ENCODE measurements around the gene ABCC3.

Gene ABCC3

DNA sequence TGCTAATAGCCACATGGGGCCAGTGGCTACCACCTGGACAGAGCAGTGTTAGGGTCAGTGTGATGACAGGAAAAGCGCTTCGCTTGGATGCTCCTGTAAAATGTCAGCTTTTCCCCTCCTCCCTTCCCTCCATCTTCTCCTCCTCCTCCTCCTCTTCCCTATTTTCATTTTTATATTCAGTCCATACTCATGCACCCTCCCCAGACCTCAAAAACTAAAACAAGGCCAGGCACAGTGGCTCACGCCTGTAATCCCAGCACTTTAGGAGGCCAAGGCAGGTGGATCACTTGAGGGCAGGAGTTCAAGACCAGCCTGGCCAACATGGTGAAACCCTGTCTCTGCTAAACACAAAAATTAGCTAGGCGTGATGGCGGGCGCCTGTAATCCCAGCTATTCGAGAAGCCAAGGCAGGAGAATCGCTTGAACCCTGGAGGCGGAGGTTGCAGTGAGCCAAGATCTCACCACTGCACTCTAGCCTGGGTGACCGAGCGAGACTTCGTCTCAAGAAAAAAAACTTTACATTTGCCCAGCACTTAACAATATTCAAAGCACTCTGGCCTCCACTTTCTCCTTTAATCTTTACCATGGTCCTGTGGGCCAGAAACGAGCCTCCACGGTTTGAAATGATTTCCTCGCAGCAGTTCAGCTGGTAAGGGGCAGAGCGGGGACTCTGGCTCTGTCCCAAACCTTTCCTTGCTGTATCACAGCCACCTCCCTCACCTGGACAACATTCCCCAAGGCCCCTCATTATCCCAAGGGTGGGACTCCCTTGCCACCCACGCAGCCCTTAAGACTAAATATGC, 51.2 kb downstream of the ABCC3 start:
- DNase-seq (ENCODE audit: low spot score), result no peak

- DNase-seq (ENCODE audit: low spot score), result peak; percentile 90
Measured at GRCh38 chr17:50686494-50687199, 52.0 kb downstream of the ABCC3 start.

GRCh38 chr17:50687200-50688066, 52.8 kb downstream of the ABCC3 start:
- DNase-seq (ENCODE audit: low spot score), result peak; percentile 69

- no peak for DNase-seq (ENCODE audit: low spot score)
Measured at GRCh38 chr17:50688245-50688644, 53.6 kb downstream of the ABCC3 start.

DNA sequence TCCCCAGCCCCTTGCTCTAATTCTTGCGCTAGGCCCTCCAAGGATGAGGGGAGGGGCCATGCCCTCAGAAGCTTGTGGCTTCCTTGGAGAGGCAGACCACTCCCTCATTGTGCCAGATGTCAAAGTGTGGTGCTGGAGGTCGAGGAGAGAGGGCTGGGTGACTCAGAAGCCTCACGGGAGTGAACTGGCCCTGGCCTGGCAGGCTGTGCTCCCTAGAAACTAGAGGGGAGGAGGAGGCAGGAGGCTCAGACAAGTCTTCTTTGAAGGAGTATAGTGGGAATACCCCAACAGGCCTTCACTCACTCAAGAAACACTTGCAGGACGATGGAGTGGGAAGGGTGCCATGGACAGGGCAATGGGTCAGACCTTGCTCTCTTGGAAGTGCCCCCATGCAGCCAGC, 54.6 kb downstream of the ABCC3 start:
- peak; percentile 74 for DNase-seq (ENCODE audit: low spot score)

DNA sequence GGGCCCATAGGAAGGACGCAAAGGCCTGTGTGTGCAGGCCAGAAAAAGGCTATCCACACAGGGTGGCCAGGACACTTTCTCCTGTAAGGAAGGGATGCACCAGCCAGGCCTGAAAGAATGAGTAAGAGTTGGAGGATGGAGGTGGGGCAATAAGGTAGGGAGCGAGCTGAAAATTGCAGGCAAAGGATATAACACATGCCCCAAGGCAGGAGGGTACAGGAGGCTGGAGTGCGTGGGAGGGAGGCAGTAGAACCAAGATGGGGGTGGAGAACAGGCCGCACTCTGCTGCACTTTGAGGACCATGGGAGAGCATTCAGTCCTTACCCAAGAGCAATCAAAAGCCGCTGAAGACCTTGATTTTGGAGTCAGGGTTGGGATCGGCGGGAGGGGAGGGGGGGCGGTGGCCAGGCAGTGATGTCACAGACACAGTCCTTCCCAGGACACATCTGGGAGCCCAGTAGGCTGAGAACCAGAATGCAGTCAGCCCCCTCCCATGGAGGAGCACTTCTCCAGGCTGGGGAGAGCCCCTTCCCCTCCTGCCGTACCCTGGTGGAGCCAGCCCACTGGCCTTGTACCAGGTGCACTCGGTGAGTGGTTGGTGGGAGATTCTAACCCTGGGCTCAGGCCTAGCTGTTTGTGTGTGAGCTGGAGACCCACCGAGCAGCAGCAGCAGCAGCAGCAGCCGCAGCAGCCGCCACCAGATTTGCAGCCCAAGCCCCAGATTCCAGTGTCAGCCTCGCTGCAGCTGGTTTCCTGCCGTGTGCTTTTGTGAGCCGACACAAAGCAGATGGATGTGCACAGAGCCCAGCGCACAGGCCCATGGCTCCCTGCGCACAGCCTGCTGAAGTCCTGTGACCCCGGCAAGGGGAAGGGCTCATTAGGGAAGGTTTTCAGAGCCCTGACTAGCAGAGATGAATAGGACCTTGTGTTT, 55.5 kb downstream of the ABCC3 start:
- no peak for DNase-seq (ENCODE audit: low spot score)

DNA sequence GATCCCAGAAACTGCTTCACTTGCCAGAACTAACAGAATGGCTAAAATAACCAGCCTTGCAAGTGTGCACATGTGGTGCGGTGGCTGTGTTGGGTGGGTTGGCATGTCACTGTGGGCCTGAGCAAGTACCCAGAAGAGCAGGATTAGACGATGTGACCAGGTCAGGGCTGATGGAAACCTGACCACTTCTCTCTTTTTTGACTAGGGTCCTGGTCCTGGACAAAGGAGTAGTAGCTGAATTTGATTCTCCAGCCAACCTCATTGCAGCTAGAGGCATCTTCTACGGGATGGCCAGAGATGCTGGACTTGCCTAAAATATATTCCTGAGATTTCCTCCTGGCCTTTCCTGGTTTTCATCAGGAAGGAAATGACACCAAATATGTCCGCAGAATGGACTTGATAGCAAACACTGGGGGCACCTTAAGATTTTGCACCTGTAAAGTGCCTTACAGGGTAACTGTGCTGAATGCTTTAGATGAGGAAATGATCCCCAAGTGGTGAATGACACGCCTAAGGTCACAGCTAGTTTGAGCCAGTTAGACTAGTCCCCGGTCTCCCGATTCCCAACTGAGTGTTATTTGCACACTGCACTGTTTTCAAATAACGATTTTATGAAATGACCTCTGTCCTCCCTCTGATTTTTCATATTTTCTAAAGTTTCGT, 56.3 kb downstream of the ABCC3 start:
- DNase-seq (ENCODE audit: low spot score), result no peak

DNA sequence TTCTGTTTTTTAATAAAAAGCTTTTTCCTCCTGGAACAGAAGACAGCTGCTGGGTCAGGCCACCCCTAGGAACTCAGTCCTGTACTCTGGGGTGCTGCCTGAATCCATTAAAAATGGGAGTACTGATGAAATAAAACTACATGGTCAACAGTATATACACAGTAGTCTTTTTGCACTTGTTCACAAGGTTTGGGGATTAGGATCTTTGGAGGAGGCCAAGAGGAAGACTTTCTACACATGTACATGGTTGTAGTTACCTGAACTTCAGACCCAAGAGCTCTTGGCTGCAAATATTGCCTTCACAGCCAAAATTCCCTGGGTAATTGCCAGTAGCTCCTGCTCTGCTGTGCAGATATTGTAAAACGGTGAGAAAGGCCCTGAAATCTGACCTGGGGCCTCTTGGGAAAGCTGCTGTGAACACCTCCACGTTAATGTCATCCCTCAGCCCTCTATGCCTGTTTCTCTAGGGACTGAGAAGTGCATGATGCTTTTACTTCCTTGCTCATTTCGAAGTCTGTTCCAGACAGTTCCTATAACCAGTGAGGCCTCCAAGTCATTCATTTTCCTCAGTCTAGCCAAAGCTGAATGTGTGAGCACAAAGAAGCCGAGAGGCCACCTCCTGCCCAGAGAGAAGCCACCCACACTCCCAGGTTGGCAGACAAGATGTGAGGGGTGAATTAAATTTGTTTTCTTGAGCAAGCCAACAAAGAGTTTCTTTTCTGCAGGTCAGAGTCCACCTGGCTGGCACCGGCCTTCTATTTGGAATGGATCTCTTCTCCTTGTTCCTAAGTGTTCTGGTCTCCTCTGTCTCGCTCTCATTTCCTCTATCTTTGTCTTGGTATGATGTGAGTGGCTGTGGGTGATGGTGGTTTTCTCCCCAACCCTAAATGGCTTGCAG, 57.1 kb downstream of the ABCC3 start:
- no peak for DNase-seq (ENCODE audit: low spot score)

DNA sequence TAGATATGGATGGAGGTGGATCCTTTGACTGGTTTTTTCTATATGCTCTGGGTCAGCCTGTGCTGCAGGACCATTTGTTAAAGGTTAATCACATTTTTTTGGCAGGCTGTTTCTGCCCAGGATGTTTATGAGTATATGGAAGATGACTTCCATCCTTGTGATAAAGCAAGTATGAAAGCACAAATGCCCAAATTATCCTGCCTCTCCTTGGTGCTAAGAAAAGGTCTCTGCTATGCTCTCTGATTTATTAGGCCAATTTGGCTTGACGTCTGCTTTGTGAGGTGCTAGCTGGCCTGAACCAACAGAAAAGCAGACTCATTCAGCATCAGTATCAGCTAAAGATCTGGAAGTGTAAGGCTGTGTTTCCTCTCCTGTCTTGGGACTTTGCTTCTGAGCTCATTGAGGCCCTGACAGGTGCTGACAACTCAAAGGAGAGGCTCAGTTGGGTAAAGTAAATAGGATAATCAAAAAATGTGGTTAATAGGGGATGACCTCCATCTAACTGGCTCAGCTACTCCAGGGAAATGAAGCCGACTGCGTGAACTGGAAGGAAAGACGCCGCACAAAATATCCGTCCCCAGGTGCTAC, 57.9 kb downstream of the ABCC3 start:
- DNase-seq (ENCODE audit: low spot score), result no peak

GRCh38 chr17:50693036-50693682, 58.5 kb downstream of the ABCC3 start:
- peak; percentile 48 for DNase-seq (ENCODE audit: low spot score)

- no peak for DNase-seq (ENCODE audit: low spot score)
Measured at GRCh38 chr17:50696365-50696879, 61.7 kb downstream of the ABCC3 start.

DNA sequence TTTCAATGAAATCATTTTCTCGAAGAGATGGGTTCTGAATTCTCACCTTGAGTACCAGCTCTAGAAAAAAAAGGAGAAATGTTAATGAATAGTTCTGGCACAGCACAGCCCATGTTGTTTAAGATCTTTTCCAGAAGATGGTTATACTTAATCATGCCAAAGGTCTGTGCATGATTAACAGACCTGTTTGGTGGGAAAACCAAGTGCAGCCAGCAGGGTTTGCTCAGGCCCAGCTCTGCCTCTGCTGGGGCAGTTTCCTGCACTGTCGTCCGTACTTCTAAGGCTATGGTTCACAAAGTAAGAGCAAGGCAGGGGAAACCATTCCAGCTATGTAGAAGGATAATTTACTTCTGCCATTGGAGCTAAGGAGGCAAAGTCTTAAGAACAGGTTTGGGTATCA, 62.4 kb downstream of the ABCC3 start:
- no peak for DNase-seq (ENCODE audit: low spot score)

- DNase-seq (ENCODE audit: low spot score), result no peak
Measured at GRCh38 chr17:50697663-50698272, 63.1 kb downstream of the ABCC3 start.

DNA sequence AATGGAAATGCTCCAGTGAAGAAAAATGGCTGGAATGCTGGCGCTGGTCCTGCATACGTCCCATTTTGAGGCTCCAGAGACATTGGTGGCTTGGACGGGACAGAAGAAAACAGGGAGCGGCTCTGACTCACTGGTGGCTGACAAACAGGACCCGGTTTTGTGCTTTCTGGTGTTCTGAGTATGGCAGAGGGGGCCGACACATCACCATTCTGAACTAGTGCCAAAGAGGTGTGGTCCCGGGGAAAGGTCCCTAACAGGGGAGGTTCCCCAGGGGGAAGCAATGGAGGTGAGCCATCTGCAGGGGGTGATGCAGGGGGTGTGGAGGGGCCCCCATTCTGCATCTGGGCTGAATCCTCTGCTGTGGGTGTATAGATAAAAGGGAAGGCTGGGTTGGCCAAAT, 64.7 kb downstream of the ABCC3 start:
- DNase-seq (ENCODE audit: low spot score), result no peak

DNA sequence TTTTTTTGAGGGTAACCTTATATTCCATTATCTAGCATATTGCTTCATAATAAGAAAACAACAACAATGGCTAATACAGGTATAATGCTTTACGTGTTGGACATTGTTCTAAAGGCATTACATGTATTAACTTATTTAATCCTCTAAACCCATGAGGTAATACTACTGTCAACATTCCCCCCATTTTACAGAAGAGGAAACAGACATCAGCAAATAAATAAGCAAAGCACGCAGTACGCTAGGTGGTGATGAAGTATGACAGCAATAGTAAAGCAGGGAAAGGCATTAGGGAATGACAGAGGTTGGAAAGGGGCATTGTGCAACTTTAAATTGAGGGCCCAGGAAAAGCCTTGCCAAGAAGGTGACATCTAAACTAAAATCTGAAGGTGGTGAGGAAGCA, 68.5 kb downstream of the ABCC3 start:
- DNase-seq (ENCODE audit: low spot score), result no peak

DNA sequence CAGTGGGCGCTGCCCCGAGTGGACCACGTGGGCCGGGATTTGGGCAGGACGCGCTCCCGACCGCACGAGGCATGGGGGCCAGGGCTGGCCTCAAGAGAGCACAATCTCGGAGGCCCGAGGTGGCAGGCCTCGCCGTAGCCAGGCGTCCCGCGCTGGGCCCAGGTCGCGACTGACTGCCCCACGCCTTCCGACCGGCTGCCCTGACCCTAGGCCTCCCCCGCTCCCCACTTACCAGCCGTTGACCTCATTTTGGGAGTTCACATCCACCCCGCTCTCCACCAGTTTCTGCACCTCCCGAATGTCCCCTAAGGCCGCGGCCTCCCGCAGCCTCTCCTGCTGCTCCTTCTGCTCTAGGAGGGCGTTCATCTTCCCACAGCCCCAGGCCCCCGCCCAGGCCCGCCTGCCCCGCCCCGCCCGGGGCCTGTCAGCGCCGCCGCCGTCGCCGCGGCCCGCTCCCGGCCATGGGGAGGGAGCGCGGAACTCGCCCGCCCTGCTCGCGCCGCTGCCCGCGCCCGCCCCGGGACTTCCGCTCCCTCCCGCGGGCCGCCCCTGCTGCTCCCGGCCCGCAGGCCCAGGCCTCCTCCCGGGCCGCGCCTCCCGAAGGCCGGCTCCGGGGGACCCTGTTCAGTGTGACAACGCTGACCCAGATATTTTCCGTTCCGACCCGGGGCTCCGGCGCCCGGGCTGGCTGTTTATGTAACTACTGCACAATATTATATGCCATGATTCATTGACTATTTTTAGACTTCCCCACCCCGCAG, 72.8 kb downstream of the ABCC3 start, which contains the start of gene ANKRD40:
Gene ANKRD40, minus strand, starts transcription at position 626 of the 761 bp plus-strand sequence. Its CDS starts 260 bp downstream, at position 366.
- DNase-seq (ENCODE audit: low spot score), result peak; percentile 92

Measured in GM03348 (cell line).